ENCODE results near the gene FAM83F. TPM values are rescaled to one million over a fixed set of nuclear protein-coding genes. Genes with fewer than 3 reads are reported as not detected.
"Not testable (repeated sequence)": the region's sequence is repeated elsewhere in the genome, so short reads cannot be mapped to it uniquely, and the experiment has no call there.

Gene FAM83F
- total RNA-seq (2014; rRNA removed; shearing (Covaris generic)), result not detected in 2 replicates

DNA sequence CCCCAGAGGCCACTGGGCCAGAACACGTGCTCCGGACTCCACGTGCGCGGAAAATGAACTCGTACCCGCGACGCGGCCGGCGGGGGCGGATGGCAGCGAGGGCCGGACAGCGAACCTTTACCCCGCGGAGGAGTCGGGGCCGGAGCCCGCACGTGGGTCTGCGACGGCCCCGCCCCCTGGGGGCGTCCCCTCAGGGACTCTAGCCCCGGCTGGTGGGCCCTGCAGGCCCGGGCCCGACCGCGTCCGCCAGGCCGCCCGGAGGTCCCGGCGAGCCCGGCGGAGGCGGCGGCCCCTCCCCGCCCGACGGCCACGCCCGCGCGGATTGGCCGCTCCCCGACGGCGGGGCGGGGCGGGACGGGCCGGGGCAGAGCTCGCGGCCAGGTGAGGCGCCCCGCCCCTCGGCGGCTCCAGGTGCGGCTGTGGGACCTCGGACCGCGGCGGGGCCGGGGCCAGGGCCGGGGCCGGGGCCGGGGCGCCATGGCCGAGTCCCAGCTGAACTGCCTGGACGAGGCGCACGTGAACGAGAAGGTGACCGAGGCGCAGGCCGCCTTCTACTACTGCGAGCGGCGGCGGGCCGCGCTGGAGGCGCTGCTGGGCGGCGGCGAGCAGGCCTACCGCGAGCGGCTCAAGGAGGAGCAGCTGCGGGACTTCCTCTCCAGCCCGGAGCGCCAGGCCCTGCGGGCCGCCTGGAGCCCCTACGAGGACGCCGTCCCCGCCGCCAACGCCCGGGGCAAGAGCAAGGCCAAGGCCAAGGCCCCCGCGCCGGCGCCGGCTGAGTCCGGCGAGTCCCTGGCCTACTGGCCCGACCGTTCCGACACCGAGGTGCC is at the start of gene FAM83F:
Gene FAM83F (plus strand): TSS at position 389 of the 827 bp plus-strand sequence. CDS start 89 bp downstream, at position 478.
- H3K27me3 ChIP-seq, result no peaks in the 10 kb centered on the region
- H3K4me1 ChIP-seq, result peaks cover 24% of the 10 kb centered on the region
- no peaks in the 10 kb centered on the region for H3K9me3 ChIP-seq (replicated peaks)
- no peaks in the 10 kb centered on the region for H3K36me3 ChIP-seq
- no peak for DNase-seq
- no peak within 1 kb of the TSS for H3K4me3 ChIP-seq
- H3K27ac ChIP-seq, result no peak within 1 kb of the TSS

DNA sequence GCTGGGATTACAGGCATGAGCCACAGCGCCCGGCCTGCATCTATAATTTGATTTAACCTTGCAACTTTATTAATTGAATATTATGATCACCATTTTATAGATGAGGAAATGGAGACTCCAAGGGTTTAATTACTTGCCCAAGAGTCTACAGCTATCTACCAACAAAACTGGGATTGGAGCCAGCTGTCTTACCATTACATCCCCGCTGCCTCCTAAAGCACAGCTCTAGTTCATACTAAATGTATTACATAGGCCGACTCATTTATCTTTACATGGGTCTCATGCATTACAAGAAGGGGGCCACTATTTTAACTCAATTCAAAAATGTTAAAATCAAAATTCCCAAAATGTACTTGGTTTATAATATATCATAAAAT is 48.6 kb upstream of the FAM83F start:
- Histone ChIP-seq H3K27ac (no peak overlapping the region), H3K27me3 (no peaks in the 10 kb centered on the region), H3K9me3 (replicated peaks) (no peaks in the 10 kb centered on the region), H3K4me1 (no peaks in the 10 kb centered on the region), H3K36me3 (no peaks in the 10 kb centered on the region), H3K4me3 (no peak overlapping the region)
- DNase-seq, result no peak

DNA sequence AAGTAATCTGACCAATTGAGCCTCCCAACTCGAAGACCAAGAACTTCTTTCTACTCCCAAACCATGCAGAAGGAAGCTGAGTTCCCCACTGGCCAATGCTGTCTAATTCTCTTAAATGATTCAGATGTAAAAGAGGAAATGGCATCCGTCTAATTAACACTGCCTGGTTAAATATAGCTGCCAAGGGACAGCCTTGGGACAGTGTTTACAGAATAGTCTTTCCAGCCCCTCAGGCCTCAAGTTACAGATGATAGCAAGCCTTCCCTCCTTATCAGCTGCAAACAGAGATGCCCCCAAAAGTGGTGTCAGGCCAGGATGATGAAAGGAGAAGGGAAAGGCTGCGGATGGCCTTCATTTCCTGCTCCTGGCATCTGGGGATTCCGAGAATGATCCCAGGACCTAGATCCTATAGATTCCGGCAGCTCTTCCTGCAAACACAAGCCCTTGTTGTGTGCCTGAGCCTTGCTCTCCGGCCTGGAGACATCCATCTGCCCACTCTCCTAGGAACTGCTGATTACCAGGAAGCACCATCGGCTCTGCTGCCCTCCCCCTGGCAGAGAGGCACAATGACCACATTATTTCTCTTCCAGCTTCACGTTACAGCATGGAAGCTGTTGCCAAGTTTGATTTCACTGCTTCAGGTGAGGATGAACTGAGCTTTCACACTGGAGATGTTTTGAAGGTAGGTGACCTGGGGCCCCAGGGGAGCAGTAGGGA is 48.1 kb upstream of the FAM83F start:
- DNase-seq, result no peak
- Histone ChIP-seq H3K36me3 (no peaks in the 10 kb centered on the region), H3K4me3 (no peak overlapping the region), H3K9me3 (replicated peaks) (no peaks in the 10 kb centered on the region), H3K27me3 (no peaks in the 10 kb centered on the region), H3K27ac (no peak overlapping the region), H3K4me1 (no peaks in the 10 kb centered on the region)

DNA sequence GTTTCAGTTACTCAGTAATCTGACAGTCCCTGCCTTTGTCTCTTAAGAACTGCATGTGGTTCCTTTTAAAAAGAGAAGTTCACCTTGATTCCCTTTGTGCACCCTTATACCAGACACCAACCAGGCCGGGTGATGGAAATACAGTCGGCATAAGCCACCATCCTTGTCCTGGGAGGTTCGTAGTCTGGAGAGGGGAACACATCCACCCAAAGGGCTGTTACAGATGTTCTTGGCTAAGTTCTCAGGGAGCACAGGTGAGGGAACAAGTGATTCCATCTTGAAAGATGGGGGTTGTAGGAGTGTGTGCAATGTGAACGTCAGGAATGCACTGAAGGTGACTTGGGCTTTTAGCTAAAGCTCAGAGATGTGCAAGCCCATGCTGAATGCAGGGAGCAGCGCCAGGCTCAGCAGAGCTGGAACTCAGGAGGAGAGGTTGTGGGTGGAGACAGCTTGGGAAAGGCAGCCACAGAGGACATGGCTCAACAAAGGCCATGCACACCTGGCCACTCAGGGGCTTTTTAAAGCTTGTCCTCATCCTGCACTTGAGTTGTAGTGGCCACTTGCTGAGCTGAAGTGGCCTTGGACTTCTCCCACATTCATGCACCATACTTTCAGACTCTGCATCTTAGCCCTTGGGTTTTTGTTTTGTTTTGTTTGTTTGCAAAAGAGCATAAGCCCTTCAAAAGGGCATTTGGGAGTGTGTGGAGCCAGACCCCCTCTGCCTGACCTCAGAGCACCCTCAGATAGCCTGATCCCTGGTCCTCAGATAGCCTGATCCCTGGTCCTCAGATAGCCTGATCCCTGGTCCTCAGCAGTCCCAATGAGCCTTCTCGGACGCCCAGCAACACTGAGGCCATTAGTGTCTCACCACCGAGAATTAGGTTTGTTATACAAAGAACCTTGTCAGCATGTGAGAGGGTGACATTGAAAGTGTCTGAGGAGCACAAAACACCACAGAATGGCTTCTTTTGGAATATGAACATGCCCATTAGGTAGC is 47.2 kb upstream of the FAM83F start:
- H3K4me1 ChIP-seq, result no peaks in the 10 kb centered on the region
- no peak overlapping the region for H3K27ac ChIP-seq
- no peaks in the 10 kb centered on the region for H3K9me3 ChIP-seq (replicated peaks)
- H3K4me3 ChIP-seq, result no peak overlapping the region
- no peak for DNase-seq
- H3K27me3 ChIP-seq, result no peaks in the 10 kb centered on the region
- no peaks in the 10 kb centered on the region for H3K36me3 ChIP-seq

DNA sequence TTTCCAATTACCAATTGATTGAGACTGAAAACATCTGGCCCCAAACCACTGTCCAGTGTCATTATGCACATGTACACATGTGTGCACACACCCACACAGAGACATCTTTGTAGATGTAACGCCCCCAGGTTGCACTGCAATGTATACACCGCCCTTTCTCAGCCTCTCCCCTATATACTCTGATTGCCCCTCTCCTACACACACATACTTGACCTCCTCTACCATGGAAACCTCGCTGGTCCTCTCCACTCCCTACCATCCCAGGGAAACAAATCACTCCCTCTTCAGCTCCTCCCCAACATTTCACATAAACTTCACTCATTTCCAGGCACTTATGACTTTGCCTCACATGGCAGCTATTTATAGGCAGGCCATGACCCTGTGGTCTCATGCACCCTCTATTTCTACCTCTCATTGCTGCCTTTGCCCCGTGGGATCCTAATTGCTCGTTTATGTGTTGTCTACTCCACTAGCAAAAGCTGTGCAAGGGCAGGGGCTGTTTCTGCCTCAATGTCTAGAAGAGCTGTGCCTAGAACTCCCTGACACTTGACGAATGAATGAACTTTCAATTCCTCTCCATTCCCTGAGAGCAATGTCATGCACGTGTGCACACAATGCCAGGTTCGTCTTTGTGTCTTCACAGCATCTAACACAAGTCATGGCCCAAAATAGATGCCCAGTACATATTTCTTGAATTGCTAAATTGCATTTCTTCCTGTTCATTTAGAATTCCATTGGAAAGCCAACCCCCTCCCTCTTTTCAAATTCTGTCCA is 44.6 kb upstream of the FAM83F start:
- no peaks in the 10 kb centered on the region for H3K9me3 ChIP-seq (replicated peaks)
- no peak overlapping the region for H3K4me3 ChIP-seq
- no peaks in the 10 kb centered on the region for H3K4me1 ChIP-seq
- DNase-seq, result no peak
- no peak overlapping the region for H3K27ac ChIP-seq
- no peaks in the 10 kb centered on the region for H3K36me3 ChIP-seq
- H3K27me3 ChIP-seq, result no peaks in the 10 kb centered on the region

DNA sequence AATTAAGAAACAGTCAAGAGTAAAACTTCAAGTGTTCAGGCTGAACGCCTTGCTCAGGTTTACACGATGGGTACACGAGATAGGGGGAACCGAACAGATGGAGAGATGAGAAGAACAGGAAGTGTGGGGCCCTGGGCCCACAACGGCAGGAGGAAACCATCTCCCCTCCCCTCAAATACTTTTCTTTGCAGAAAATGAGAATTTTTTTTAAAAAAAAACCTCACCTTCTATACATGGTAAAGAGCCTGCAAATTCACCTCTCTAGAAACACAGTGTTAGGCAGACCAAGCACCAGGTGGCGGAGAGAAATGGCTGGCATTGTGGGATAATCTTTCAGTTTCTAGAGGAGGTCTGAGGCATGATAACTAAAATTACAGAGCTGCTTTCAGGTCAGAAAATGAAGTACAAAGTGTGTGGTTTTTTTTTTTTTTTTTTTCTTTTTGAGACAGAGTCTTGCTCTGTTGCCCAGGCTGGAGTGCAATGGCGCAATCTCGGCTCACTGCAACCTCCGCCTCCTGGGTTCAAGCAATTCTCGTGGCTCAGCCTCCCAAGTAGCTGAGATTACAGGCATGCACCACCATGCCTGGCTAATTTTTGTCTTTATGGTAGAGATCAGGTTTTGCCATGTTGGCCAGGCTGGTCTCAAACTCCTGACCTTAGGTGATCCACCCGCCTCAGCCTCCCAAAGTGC is 43.0 kb upstream of the FAM83F start:
- not testable (repeated sequence) for H3K36me3 ChIP-seq

DNA sequence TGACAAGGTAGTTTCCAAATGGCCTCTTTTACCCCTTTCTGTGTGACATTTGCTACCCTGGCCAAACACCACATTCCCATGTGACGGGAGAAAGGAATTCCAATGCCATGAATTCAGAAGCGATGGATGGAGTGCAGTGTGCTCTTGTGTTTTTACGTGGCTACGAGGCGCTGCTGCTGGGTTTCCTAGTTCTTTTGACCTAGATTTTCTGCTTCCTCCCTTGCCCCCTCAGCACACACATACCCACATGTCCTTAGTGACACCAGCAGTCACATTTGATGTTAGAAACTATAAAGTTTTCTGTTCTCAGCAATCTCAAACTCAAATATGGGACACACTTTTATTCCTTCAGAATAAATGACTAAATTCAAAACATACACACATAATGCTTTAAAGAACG is 42.4 kb upstream of the FAM83F start:
- Histone ChIP-seq H3K9me3 (replicated peaks) (no peaks in the 10 kb centered on the region), H3K27ac (no peak overlapping the region), H3K4me3 (no peak overlapping the region), H3K27me3 (no peaks in the 10 kb centered on the region), H3K36me3 (no peaks in the 10 kb centered on the region), H3K4me1 (no peaks in the 10 kb centered on the region)
- no peak for DNase-seq

More for the DNA sequence above, 43.0 kb upstream of the FAM83F start:
- not testable (repeated sequence) for H3K9me3 ChIP-seq (replicated peaks); DNase-seq; H3K27me3 ChIP-seq; H3K4me1 ChIP-seq; H3K4me3 ChIP-seq; H3K27ac ChIP-seq

DNA sequence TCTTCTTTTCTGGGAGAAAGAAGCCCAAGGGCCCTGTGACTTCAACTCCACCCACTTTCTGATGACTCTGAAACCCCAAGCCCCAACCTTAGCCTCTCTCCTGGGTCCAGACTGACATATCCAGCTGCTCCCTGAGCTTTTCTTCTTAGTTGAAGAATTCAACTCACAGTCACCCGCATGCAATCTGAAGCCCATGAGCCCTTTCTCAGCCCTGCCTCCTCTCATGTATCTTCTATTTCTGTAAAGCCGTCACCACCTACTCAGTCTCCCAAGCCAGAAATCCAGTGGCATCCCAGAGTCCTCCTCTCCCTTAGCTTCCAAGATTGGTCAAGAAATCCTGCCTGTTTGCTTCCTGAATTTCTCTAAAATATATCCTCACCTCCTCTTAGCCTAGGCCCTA is 41.7 kb upstream of the FAM83F start:
- H3K4me1 ChIP-seq, result no peaks in the 10 kb centered on the region
- H3K4me3 ChIP-seq, result no peak overlapping the region
- H3K27ac ChIP-seq, result no peak overlapping the region
- H3K27me3 ChIP-seq, result no peaks in the 10 kb centered on the region
- no peaks in the 10 kb centered on the region for H3K9me3 ChIP-seq (replicated peaks)
- DNase-seq, result no peak
- no peaks in the 10 kb centered on the region for H3K36me3 ChIP-seq

DNA sequence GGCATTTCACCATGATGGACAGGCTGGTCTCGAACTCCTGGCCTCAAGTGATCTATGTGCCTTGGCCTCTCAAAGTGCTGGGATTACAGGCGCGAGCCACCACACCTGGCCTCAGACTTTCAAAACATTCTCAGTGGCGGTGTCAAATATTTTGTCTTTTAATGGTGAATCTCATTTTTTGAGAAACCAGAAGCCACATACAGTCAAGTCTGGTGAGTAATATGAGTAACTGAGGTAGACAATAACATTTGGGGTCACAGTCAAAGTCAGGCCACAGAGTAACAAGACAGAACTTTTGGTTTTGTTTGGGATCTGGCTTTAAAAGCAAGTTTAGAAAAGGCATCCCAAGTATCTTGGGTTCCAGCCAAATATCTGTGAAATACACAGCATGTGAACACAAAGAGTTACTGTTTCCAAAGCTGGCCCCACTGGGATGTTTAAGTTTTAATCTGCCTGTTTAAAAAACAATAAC is 40.1 kb upstream of the FAM83F start:
- no peaks in the 10 kb centered on the region for H3K27me3 ChIP-seq
- no peaks in the 10 kb centered on the region for H3K9me3 ChIP-seq (replicated peaks)
- H3K27ac ChIP-seq, result no peak overlapping the region
- no peak overlapping the region for H3K4me3 ChIP-seq
- no peaks in the 10 kb centered on the region for H3K36me3 ChIP-seq
- no peaks in the 10 kb centered on the region for H3K4me1 ChIP-seq
- DNase-seq, result peak in 1 of 2 experiments; percentile 34

DNA sequence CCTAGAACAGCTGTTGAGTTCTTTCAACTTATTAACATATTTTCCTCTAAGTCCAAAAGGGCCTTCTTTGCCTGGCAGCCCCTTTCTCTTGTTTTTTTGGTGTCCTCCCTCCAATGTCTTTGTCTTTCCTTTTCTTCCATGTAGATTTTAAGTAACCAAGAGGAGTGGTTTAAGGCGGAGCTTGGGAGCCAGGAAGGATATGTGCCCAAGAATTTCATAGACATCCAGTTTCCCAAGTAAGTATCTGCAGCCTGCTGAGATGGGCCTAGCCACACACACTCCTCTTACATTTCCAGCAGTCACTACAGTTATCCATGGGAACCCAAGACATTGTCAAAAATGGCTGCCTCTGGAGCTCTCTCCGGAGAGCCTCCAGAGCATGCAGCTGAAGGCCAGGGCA is 39.1 kb upstream of the FAM83F start:
- no peaks in the 10 kb centered on the region for H3K4me1 ChIP-seq
- H3K27ac ChIP-seq, result no peak overlapping the region
- H3K36me3 ChIP-seq, result no peaks in the 10 kb centered on the region
- no peak for DNase-seq
- no peaks in the 10 kb centered on the region for H3K9me3 ChIP-seq (replicated peaks)
- H3K27me3 ChIP-seq, result no peaks in the 10 kb centered on the region
- no peak overlapping the region for H3K4me3 ChIP-seq

DNA sequence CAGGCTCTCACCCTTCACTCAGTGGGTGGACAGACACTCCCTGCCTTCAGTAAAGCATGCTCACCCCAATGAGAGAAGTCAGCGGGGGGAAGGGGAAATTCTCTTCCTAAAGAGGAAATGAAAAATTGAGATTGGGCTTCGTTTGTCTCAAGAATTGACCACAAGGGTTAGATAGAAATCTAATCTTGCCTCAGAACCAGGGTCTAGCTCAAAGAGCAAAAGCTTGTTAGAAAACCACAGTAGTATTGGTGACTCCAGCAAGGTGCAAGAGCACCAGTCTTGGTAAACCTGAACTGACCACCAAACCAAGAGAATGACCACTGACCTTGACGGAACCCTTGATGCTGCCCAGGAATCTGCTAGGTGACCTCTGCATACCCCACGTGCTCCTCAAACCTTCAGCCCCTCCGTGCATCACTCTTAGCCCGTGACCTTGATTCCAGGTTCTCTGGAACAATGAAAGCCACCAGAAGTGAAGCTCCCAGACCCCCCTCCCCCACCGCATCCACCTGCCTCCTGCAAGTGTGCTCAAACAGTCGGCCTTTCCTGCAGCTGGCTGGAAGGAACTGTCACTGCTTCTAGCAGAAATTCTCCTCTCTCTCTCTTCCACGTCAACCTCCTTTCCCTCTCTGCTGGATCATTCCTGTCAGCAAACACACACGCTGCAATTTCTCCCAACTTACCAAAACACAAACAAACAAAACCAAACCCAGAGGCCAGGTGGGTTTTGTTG is 37.7 kb upstream of the FAM83F start:
- H3K4me3 ChIP-seq, result no peak overlapping the region
- H3K4me1 ChIP-seq, result no peaks in the 10 kb centered on the region
- no peak overlapping the region for H3K27ac ChIP-seq
- H3K9me3 ChIP-seq (replicated peaks), result no peaks in the 10 kb centered on the region
- no peak for DNase-seq
- H3K27me3 ChIP-seq, result no peaks in the 10 kb centered on the region
- no peaks in the 10 kb centered on the region for H3K36me3 ChIP-seq

DNA sequence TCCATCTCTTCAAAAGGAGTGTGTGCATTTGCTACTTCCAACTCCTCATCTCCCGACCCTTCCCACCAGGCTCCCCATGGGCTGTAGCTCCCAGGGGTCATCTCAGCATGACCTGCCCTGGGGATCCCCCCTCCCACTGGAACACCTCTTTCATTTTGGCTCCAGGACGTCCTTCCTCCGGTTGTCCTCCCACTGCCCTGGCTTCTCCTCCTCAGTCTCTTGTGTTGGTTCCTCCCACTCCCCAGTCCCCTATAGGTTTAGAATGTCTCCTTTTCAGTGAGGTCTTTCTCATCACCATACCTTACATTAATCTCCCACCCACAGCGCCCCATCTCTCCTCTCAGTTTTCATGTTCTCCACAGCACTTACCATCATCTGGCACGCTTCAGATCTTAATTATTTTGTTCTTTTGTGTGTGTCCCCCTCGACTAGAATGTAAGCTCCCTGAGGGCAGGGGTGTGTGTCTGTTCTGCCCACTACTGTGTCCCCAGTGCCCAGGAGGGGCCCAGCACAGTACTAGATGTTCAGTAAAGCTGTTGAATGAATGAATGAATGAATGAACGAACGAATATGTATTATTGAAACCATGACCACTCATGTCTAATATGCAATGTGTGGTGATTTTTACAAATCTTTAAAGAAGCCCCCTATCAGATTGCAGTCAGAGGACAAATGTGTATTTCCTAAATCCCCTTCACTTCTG is 36.6 kb upstream of the FAM83F start:
- H3K27ac ChIP-seq, result no peak overlapping the region
- no peak overlapping the region for H3K4me3 ChIP-seq
- H3K36me3 ChIP-seq, result no peaks in the 10 kb centered on the region
- H3K4me1 ChIP-seq, result no peaks in the 10 kb centered on the region
- H3K9me3 ChIP-seq (replicated peaks), result no peaks in the 10 kb centered on the region
- no peak for DNase-seq
- H3K27me3 ChIP-seq, result no peaks in the 10 kb centered on the region

All from SJCRH30 (cell line).